ENCODE data around the gene LILRA5.
A peak's percentile ranks its signal among the peaks of the same experiment; 100 is the strongest.

Gene LILRA5

GRCh38 chr19:54339646-54340358 lies 26.8 kb upstream of the LILRA5 start:
- peak; percentile 55; the same call in 1 of the 2 replicates for TF ChIP-seq POLR2AphosphoS5 (IDR thresholded peaks at IDR 0.05; ENCODE audit: low read depth)
- TF ChIP-seq GABPA (IDR thresholded peaks at IDR 0.05; ENCODE audit: low read depth) = no peak
- TF ChIP-seq, protein P1, sequence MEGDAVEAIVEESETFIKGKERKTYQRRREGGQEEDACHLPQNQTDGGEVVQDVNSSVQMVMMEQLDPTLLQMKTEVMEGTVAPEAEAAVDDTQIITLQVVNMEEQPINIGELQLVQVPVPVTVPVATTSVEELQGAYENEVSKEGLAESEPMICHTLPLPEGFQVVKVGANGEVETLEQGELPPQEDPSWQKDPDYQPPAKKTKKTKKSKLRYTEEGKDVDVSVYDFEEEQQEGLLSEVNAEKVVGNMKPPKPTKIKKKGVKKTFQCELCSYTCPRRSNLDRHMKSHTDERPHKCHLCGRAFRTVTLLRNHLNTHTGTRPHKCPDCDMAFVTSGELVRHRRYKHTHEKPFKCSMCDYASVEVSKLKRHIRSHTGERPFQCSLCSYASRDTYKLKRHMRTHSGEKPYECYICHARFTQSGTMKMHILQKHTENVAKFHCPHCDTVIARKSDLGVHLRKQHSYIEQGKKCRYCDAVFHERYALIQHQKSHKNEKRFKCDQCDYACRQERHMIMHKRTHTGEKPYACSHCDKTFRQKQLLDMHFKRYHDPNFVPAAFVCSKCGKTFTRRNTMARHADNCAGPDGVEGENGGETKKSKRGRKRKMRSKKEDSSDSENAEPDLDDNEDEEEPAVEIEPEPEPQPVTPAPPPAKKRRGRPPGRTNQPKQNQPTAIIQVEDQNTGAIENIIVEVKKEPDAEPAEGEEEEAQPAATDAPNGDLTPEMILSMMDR (IDR thresholded peaks at IDR 0.05; ENCODE audit: insufficient read depth, low read length) = no peak
- peak; percentile 99 for TF ChIP-seq SPI1 (IDR thresholded peaks at IDR 0.05; ENCODE audit: borderline replicate concordance, low read depth)
- TF ChIP-seq, protein P2, sequence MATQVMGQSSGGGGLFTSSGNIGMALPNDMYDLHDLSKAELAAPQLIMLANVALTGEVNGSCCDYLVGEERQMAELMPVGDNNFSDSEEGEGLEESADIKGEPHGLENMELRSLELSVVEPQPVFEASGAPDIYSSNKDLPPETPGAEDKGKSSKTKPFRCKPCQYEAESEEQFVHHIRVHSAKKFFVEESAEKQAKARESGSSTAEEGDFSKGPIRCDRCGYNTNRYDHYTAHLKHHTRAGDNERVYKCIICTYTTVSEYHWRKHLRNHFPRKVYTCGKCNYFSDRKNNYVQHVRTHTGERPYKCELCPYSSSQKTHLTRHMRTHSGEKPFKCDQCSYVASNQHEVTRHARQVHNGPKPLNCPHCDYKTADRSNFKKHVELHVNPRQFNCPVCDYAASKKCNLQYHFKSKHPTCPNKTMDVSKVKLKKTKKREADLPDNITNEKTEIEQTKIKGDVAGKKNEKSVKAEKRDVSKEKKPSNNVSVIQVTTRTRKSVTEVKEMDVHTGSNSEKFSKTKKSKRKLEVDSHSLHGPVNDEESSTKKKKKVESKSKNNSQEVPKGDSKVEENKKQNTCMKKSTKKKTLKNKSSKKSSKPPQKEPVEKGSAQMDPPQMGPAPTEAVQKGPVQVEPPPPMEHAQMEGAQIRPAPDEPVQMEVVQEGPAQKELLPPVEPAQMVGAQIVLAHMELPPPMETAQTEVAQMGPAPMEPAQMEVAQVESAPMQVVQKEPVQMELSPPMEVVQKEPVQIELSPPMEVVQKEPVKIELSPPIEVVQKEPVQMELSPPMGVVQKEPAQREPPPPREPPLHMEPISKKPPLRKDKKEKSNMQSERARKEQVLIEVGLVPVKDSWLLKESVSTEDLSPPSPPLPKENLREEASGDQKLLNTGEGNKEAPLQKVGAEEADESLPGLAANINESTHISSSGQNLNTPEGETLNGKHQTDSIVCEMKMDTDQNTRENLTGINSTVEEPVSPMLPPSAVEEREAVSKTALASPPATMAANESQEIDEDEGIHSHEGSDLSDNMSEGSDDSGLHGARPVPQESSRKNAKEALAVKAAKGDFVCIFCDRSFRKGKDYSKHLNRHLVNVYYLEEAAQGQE (IDR thresholded peaks at IDR 0.05; ENCODE audit: insufficient replicate concordance, low read depth) = peak; percentile 12
- H3K27me3 ChIP-seq (ENCODE audit: insufficient read depth, poor library complexity, severe bottlenecking) = no peaks in the 10 kb centered on the region
- H3K4me3 ChIP-seq (replicated peaks; ENCODE audit: insufficient read depth, low read length) = no peak overlapping the region
- H3K27ac ChIP-seq (replicated peaks) = peak overlapping the region; percentile 29
- peak in 1 of 2 experiments; percentile 80 for DNase-seq (ENCODE audit: low read depth in 1 of 2, low spot score in 1 of 2)

DNA sequence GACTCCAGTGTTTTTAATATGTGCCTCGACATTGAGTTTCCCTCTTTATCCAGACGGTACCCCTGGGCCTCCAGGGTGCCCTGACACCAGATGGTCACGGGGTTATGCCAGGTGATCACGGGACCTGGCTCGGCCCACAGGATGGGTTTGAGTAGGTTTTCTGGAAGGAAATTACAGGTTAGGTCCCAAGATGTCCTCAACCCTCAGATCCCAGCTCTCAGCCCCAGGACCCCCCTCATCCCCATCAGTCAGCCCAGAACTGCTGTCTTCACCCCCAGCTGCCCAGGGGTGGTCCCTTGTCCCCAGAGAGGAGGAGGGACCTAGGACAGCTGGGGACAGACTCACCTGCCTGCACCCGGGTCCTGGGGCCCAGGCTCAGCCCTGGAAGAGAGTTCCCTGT lies 25.6 kb upstream of the LILRA5 start:
- no peak overlapping the region for H3K27ac ChIP-seq (replicated peaks)
- no peak for DNase-seq (ENCODE audit: low read depth in 1 of 2, low spot score in 1 of 2)
- no peak overlapping the region for H3K4me3 ChIP-seq (replicated peaks; ENCODE audit: insufficient read depth, low read length)
- no peaks in the 10 kb centered on the region for H3K27me3 ChIP-seq (ENCODE audit: insufficient read depth, poor library complexity, severe bottlenecking)
- TF ChIP-seq, protein P2 (IDR thresholded peaks at IDR 0.05; ENCODE audit: insufficient replicate concordance, low read depth) = no peak
- TF ChIP-seq SPI1 (IDR thresholded peaks at IDR 0.05; ENCODE audit: borderline replicate concordance, low read depth) (no peak), GABPA (IDR thresholded peaks at IDR 0.05; ENCODE audit: low read depth) (no peak), POLR2AphosphoS5 (IDR thresholded peaks at IDR 0.05; ENCODE audit: low read depth) (no peak)
- TF ChIP-seq, protein P1 (IDR thresholded peaks at IDR 0.05; ENCODE audit: insufficient read depth, low read length) = no peak

GRCh38 chr19:54337858-54338230 lies 24.9 kb upstream of the LILRA5 start:
- TF ChIP-seq SPI1 (IDR thresholded peaks at IDR 0.05; ENCODE audit: borderline replicate concordance, low read depth) = no peak
- no peak for DNase-seq (ENCODE audit: low read depth in 1 of 2, low spot score in 1 of 2)
- Histone ChIP-seq H3K27ac (replicated peaks) (no peak overlapping the region), H3K4me3 (replicated peaks; ENCODE audit: insufficient read depth, low read length) (no peak overlapping the region), H3K27me3 (ENCODE audit: insufficient read depth, poor library complexity, severe bottlenecking) (no peaks in the 10 kb centered on the region)

DNA sequence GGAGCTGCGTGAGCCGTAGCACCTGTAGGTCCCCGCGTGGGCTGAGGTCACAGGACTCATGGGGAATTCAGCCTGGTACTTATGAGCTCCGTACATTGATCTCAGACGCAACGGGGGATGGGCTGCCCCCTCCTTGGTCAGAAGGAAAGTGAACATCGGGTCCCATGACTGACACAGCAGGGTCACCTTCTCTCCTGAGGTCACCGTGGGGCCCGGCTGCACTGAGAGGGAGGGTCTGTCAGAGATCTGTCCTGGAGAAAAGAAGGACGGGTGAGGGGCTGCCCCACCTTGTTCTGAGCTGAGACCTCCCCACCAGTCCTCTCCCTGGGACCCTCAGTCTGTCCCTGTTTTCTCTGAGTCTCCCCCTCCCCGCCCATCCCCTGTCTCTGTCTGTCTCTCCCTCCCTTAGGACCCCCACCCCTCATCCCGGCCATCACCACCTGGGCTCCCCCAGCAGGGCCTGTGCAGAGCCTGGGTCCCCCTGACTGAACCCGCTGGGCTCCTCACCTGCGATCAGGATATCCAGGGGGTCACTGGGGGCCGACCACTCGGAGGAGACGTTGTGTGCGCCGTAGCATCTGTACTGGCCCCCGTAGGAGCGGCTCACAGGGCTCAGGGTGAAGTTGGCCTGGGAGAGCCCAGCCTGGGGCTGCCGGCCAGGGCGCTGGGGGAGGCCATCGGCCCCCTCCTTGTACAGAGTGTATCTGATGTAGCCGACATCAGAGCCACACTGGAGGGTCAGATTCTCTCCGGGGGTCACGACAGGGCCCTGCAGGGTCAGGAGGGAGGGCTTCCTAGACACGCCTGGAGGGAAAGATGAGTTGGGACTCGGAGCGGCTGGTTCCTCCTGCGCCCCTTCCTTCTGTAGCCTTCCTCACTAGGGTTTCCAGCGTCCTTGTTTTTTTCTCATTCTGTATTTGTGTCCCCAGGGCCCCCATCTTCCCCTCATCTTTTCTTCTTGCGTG lies 24.2 kb upstream of the LILRA5 start:
- DNase-seq (ENCODE audit: low read depth in 1 of 2, low spot score in 1 of 2) = no peak
- Histone ChIP-seq H3K4me3 (replicated peaks; ENCODE audit: insufficient read depth, low read length) (no peak overlapping the region), H3K27me3 (ENCODE audit: insufficient read depth, poor library complexity, severe bottlenecking) (no peaks in the 10 kb centered on the region), H3K27ac (replicated peaks) (no peak overlapping the region)
- TF ChIP-seq, protein P1 (IDR thresholded peaks at IDR 0.05; ENCODE audit: insufficient read depth, low read length) = no peak
- TF ChIP-seq POLR2AphosphoS5 (IDR thresholded peaks at IDR 0.05; ENCODE audit: low read depth) (no peak), SPI1 (IDR thresholded peaks at IDR 0.05; ENCODE audit: borderline replicate concordance, low read depth) (no peak), GABPA (IDR thresholded peaks at IDR 0.05; ENCODE audit: low read depth) (no peak)
- TF ChIP-seq, protein P2 (IDR thresholded peaks at IDR 0.05; ENCODE audit: insufficient replicate concordance, low read depth) = no peak
